Stimulated activated CD4-positive, alpha-beta T cell treated with anti-CD3 and anti-CD28 coated beads, Interleukin-4, amount 100 ng/mL, for 4 hours (primary cell): Measurements from ENCODE around the gene SF1.

Experiments
- DNase-seq, 2 experiments: peaks; one replicate each; pipeline ENCODE4 v3.0.0-alpha.2; 2020

The SF1 gene

DNA sequence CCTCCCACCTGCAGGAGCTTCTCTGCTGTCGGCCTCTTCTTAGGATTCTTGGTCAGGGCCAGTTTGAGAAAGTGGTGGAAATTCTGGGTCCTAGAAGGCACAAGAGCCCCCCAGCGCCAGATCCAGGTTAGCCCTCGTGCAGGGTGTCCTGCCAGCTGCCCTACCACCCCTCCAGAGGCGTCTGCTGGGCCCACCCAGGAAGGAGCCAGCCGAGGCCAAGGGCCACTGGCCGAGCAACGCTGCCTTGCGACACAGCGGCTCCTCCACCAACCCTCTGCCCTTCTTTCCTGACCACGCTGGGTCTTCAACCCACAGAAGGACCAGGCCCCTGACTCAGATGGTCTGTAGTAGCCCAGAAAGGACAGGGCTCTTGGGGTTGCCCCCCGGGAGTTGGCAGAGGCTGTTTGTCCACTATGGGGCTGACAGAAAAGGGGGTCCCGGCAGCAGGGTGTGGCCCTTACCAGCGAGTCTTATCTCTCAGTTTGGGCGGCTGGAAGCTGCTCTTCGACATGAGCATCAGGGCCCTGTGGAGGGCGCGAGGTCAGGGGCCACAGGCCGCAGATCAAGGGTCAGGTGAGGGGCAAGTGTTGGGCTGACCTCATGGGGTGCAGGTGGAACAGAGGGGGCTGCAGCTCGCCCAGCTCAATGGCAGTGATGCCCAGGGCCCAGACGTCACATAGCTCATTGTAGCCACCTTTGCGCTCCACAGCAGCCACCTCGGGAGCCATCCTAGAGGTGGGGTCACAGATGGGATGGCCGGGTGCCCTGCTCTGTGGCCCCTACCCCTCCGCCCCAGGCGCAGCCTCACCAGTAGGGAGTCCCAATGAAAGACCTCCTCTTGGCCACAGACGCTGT lies 22.2 kb upstream of the SF1 start:
- no peak for DNase-seq

DNA sequence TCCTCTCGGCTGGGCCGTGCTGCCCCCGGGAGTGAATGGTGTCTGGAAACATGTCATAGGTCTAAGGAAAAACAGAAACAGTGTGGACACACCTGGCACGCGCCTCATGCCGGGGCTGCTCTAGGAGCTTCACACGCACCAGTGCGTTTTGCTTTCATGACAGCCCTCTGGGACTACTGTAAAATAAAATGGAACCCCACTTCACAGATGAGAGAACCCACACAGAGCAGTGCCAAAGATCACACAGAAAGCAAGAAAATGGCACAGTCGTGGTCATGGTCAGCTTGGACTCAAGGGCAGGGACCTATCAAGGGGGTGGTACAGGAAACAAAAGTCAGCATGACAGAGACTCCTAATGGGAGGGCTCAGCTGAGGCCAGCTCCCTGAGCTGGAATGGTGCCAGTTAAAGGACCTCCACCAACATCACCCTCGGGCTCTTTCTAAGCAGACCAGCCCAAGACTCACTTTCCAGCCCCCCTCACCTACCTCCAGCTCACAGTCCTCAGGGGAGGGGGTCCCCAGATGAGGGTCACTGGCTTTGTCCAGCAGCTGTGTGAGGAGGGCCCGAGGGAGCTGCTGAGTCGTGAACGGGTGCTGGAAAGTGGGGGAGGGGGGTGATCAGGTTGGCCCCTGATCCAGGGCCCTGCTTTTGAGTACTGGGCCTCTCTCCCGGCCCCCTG lies 21.4 kb upstream of the SF1 start:
- DNase-seq = no peak

- DNase-seq = no peak
These were observed 20.9 kb upstream of the SF1 start for GRCh38 chr11:64799256-64799622.

DNA sequence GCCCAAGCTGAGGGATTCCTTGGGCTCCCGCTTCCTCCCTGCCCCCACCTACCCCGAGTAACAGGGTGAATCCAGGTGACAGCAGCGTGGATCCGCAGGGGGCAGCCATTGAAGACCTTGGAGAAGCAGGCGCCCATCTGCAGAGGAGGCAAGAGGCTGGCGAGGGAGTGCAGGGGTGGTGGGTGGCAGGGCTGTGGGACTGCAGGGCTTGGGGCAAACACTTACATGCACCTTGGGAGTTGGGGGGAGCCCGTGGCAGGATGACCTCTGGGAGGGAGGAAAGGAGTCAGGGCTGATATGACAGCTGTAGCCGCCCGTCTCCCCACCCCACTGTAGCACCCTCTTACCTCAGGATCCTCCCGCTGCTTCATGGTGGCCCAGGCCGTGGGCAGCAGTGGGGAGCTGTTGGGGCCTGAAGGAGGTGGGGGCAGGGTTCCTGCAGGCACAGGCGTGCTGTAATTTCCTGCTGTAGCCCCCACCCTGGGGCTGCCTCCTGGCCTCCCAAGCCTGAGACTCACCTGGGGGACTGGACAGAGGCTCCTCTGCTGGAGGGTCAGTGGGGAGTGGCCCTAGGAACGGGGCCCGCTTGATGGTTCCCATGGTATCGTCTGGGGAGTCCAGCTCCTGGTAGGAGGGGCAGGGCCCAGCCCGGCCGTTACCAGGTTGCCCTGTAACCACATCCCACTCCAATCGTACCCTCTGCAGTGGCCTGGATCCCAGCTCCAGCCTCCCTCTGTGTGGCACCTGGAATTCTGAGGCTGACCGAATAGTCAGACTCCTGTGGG lies 18.6 kb upstream of the SF1 start:
- no peak for DNase-seq

GRCh38 chr11:64796047-64796756 lies 17.9 kb upstream of the SF1 start:
- no peak for DNase-seq

DNA sequence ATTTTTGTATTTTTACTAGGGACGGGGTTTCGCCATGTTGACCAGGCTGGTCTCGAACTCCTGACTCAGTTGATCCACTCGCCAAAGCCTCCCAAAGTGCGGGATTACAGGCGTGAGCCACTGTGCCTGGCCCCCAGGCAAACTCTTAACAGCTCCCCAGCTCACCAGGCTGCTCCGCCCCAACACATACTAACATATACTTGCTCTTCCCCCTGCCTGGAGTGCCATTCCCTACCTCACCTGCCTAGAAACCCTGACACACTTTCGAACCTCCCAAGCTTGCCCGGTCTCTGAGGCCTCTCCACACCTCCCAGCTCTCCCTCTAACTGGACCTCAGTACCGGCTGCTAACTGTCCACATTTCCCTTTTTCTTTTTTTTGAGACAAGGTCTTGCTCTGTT lies 16.2 kb upstream of the SF1 start:
- DNase-seq = no peak

DNA sequence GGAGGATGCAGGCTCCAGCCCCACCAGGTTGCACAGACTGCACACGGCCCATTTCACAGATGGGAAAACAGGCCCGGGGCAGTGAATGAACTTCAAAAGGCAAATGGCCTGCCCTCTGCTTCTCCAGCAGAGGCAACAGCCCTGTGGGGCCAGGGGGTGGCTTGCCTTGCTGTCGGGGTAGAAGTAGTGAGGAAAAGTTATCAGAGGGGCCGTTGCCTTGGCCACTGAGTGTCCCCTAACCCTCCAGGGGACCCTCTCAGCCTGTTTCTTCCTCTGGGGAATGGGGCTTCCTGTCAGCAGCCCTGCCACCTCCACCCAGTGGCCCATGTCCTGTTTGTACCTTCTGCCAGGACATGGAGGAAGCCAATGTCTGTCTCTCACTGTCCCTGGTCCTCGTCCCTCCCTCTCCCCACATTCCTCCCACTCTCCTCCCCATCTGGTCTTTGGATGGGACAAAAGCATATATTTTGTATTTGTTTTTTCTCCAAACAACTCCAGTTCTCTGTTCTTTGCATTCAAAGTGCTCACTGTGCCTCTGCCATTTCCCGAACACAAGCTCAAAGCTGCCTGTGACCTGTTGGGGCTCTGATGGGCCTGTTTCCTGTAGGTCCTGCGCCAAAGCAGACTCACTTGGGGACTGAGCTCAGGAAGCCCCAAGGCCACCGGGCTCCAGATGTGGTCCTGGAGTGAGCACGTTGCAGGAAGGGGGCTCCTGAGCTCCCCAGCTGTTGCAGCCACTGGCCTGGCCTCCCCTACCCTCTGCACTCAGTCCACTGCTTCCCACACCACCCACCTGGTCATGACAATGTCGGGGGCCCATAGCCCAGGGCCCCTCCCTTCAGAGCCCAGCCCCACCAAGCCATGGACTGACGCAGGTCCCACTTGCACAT lies 15.2 kb upstream of the SF1 start:
- no peak for DNase-seq

- DNase-seq = no peak
These were observed 14.1 kb upstream of the SF1 start for GRCh38 chr11:64792482-64792881.

DNA sequence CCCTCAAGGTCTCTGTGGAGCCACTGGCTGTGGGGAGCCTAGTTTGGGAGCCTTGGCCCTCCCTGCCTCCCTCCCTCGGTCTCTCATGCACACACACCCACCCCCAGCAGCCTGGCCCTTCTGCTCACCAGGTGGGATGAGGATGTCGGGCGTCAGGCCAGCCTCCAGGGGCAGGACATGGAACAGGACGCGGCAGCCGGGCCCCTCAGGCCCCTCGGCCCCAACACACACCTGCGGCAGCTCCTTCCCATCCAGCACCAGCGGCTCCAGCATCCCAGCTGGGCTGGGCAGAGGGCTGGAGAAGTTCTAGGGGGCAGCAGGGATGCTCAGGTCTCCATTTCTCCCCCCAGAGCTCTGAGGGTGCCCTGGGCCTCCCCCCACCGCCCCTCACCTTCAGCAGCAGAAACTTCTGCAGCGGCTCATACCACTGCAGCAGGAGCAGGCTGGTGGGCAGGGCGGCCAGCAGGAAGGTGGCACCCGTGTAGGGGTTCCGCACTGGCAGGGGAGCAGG lies 13.5 kb upstream of the SF1 start:
- no peak for DNase-seq

DNA sequence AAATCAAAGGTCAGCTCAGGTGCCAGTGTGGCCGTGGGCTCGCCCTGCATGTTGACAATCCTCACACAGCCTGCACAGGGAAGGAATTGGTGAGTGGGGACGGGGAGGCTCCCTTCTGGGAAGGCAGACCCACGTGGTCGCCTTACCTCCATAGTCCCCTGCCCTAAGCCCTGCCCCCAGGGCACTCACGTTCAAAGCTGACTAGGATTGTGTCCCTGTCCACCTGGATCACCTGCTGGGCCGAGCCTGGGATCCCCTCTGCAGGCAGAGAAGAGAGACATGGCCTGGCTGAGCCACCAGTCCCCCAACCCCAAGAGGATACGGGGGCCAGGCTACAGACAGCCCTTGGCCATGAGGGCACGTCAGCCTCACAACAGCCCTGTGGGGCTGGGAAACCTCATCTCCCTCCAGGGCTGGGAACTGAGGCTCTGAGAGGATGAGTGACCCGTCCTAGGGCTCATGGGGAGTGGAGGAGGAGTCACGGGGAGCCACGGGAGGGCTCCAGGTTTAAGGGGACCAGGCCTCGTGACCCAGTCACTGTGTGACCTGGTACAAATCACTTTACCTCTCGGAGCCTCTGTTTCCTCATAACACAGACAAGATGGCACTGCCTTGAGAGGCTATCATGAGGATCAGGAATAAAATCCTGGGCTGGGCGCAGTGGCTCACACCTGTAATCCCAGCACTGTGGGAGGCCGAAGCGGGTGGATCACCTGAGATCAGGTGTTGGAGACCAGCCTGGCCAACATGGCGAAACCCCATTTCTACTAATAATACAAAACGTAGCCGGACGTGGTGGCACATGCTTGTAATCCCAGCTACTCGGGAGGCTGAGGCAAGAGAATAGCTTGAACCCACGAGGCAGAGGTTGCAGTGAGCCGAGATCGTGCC lies 12.1 kb upstream of the SF1 start:
- no peak for DNase-seq

DNA sequence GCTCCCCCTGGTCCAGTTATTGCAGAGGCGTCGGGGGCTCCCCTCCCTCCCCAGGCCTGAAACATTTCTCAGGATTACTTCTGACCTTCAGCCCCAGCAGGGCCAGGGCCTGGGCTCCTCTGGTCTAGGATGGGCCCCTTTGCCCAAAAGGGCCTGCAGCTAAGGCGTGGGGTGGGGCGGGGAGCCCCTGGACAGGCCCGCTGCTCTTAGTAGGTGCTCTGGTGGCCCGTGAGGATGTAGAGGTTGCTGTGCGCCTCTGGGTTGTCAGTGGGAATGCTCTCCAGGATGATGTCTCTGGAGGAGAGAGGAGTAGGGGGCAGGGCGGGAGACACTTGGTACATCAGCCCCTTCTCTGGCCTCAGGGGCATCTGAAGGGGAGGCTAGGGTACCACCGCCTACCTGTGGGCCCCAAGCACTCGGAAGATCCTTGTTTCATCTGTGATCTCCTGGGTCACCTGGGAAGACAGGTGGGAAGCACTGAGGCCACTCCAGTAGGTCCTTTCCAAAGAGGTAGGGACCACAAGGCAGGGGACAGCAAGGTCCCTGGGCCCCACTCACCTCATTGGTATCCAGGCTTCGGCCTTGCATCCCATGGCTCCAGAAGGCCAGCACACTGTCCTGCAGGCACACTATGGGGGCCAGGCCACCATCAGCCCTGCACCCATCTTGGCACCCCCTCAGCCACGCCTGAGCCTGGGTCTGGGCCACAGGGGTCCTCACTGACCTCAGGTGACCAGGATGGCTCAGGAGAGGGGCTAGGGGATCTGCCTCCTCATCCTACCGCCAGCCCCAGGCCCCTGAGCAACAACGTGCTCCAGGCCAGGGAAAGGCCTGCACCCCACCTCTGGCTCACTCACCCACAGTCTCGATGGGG lies 11.2 kb upstream of the SF1 start:
- no peak for DNase-seq

DNA sequence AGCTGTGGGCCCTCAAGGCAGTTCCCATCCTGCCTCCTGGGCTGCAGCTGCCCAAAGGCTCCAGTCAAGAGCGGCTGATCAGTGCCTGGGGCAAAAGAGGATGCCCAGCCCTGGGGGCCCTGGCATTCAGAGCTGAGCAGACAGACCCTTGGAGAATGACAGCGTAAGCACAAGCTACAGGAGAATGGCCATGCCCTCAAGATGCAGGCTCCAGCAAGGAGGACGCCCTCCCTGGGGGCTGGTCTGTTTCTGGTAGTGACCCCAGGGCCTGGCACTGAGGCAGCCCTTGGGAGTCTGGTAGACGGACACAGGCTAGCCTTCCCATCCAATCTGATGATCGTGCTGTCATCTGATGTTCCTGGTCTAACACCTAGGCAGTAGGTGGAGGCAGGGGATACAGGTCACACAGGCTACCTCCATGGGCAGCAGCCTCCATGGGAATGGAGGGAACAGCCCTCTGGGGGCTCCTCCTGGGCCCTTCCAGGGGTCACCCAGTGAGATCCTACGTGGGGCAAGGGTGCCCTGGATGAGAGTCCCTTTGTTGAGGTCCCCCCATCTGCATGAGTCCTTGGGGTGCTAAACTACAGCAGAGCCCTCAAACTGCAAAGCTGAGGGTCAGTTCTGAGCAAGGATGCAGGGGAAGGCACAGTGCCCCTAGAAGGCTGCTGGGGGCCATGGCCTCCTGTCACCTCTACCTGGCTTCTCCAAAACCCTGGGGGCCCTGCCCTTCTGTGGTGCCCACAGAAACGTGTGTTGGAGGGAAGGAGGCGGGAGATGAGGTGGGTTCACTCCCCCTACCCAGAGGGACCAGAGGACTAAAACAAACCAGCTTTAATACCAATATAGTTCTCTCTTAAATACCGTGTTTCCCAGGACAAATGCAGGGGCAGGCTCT lies 10.2 kb upstream of the SF1 start:
- DNase-seq = no peak

GRCh38 chr11:64787526-64788320 lies 9.4 kb upstream of the SF1 start:
- DNase-seq = peak; percentile 40 to 54

GRCh38 chr11:64786308-64786707 lies 8.0 kb upstream of the SF1 start:
- no peak for DNase-seq

DNA sequence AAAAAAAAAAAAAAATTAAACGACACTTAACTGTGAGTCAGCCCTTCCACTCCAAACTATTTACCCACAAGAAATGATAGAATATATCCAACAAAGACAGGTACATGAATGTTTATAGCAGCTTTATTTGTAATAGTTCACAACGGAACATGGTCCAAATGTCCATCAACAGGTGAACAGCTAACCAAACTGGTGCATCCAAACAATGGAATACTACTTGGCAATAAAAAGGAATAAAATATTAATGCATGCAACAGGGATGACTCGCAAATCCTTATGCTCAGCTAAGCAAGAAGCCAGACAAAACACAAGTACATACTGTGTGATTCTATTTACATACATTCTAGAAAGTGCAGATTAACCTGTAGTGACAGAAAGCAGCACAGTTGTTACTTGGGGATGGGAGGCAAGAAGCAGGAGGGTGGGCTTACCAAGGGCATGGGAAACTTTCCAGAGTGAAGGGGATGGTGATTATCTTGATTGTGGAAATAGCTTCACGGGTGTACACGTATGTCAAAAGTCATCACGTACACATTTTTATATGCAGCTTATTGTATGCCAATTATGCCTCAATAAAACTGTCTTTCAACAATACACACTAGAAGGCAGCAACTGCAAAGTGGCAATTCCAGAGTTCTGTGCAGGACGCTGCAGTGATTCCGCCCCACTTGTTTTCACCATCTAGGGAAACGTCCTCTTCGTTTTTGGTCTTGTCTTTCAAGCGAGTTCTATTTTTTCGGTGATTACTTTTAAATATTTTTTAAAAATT lies 6.7 kb upstream of the SF1 start:
- no peak for DNase-seq

DNA sequence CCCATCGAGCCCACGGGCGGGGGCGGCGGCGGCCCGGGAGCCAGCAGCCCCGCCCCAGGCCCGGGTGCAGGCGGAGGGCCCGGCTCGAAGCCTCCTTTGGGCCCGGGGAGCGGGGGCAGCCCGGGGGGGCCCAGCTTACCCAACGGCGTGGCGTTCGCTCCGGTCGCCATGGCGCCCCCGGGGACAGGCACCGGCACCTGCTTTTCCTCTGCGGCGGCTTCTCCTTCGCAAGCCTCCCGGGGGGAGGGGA lies 194 bp downstream of the SF1 start:
- no peak for DNase-seq
